ENCODE results near the gene TRMT13. TPM values are rescaled to one million over a fixed set of nuclear protein-coding genes. Genes with fewer than 3 reads are reported as not detected.

Gene TRMT13
- total RNA-seq, 1 donor from 2014 or later: 28.8 TPM

- H3K27me3 Mint-ChIP-seq (ENCODE audit: insufficient read depth, low read depth): peaks cover 3% of the 10 kb centered on the region
- no peak overlapping the region for H3K4me3 Mint-ChIP-seq
- Histone ChIP-seq H3K4me3 (no peak overlapping the region), H3K79me2 (ENCODE audit: low read depth) (no peaks in the 10 kb centered on the region), H3K4me2 (no peak overlapping the region), H2AFZ (replicated peaks) (no peak overlapping the region), H3K9ac (no peak overlapping the region), H3F3A (ENCODE audit: low read depth) (no peaks in the 10 kb centered on the region), H3K36me3 (peaks cover 22% of the 10 kb centered on the region), H3K9me3 (ENCODE audit: low read depth) (no peaks in the 10 kb centered on the region), H4K20me1 (ENCODE audit: low read depth) (no peaks in the 10 kb centered on the region), H3K4me1 (no peaks in the 10 kb centered on the region), H3K27ac (no peak overlapping the region), H3K27me3 (no peaks in the 10 kb centered on the region)
- peaks cover 17% of the 10 kb centered on the region for H3K36me3 Mint-ChIP-seq
- TF ChIP-seq EZH2phosphoT487 (IDR thresholded peaks at IDR 0.05): no peak
- TF ChIP-seq, protein P1, sequence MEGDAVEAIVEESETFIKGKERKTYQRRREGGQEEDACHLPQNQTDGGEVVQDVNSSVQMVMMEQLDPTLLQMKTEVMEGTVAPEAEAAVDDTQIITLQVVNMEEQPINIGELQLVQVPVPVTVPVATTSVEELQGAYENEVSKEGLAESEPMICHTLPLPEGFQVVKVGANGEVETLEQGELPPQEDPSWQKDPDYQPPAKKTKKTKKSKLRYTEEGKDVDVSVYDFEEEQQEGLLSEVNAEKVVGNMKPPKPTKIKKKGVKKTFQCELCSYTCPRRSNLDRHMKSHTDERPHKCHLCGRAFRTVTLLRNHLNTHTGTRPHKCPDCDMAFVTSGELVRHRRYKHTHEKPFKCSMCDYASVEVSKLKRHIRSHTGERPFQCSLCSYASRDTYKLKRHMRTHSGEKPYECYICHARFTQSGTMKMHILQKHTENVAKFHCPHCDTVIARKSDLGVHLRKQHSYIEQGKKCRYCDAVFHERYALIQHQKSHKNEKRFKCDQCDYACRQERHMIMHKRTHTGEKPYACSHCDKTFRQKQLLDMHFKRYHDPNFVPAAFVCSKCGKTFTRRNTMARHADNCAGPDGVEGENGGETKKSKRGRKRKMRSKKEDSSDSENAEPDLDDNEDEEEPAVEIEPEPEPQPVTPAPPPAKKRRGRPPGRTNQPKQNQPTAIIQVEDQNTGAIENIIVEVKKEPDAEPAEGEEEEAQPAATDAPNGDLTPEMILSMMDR (IDR thresholded peaks at IDR 0.05): no peak
- no peak for TF ChIP-seq EZH2 (IDR thresholded peaks at IDR 0.05)
- DNase-seq (ENCODE audit: low spot score): no peak
- no peaks in the 10 kb centered on the region for H3K4me1 Mint-ChIP-seq
- no peaks in the 10 kb centered on the region for H3K9me3 Mint-ChIP-seq
- H3K27ac Mint-ChIP-seq: no peak overlapping the region
Observed at GRCh38 chr1:100109554-100110066, 23.4 kb upstream of the TRMT13 start.

GRCh38 chr1:100115524-100115923, 17.4 kb upstream of the TRMT13 start:
- peaks cover 23% of the 10 kb centered on the region for H3K36me3 Mint-ChIP-seq
- Histone ChIP-seq H3K36me3 (peaks cover 8% of the 10 kb centered on the region), H3F3A (ENCODE audit: low read depth) (no peaks in the 10 kb centered on the region), H3K79me2 (ENCODE audit: low read depth) (no peaks in the 10 kb centered on the region), H3K27ac (no peak overlapping the region), H4K20me1 (ENCODE audit: low read depth) (no peaks in the 10 kb centered on the region), H3K4me1 (no peaks in the 10 kb centered on the region), H3K4me2 (no peak overlapping the region), H3K9me3 (ENCODE audit: low read depth) (no peaks in the 10 kb centered on the region), H2AFZ (replicated peaks) (no peak overlapping the region), H3K27me3 (no peaks in the 10 kb centered on the region), H3K4me3 (no peak overlapping the region), H3K9ac (no peak overlapping the region)
- TF ChIP-seq EZH2 (IDR thresholded peaks at IDR 0.05): no peak
- TF ChIP-seq EZH2phosphoT487 (IDR thresholded peaks at IDR 0.05): no peak
- TF ChIP-seq, protein P1 (IDR thresholded peaks at IDR 0.05): no peak
- no peaks in the 10 kb centered on the region for H3K9me3 Mint-ChIP-seq
- DNase-seq (ENCODE audit: low spot score): no peak
- no peaks in the 10 kb centered on the region for H3K27me3 Mint-ChIP-seq (ENCODE audit: insufficient read depth, low read depth)
- H3K27ac Mint-ChIP-seq: no peak overlapping the region
- H3K4me3 Mint-ChIP-seq: no peak overlapping the region
- H3K4me1 Mint-ChIP-seq: no peaks in the 10 kb centered on the region

DNA sequence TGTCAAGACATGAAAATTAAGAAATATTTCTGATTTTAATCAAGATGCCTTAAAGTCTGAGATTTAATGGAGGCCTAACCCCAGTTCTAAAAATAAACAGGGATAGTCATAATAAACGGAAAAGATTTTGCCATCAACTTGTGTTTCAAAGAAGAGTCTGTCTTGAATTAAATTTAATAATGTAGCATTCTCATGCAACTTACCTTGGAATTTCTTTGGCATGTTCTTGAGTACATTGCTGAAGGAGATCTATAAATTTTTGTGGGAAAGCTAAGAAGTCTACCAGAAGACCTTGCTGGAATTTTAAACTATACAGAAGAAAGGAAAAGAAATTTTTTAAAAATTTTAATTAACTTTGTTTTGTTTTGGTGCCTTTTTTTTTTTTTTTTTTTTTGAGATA, 10.8 kb upstream of the TRMT13 start:
- Histone ChIP-seq H3F3A (ENCODE audit: low read depth) (no peaks in the 10 kb centered on the region), H4K20me1 (ENCODE audit: low read depth) (no peaks in the 10 kb centered on the region), H3K9me3 (ENCODE audit: low read depth) (no peaks in the 10 kb centered on the region), H3K27me3 (no peaks in the 10 kb centered on the region), H2AFZ (replicated peaks) (no peak overlapping the region), H3K4me1 (no peaks in the 10 kb centered on the region), H3K79me2 (ENCODE audit: low read depth) (peaks cover 23% of the 10 kb centered on the region), H3K27ac (no peak overlapping the region), H3K4me2 (no peak overlapping the region), H3K36me3 (peaks cover 7% of the 10 kb centered on the region), H3K9ac (no peak overlapping the region), H3K4me3 (no peak overlapping the region)
- TF ChIP-seq, protein P1 (IDR thresholded peaks at IDR 0.05): no peak
- TF ChIP-seq EZH2phosphoT487 (IDR thresholded peaks at IDR 0.05): no peak
- TF ChIP-seq EZH2 (IDR thresholded peaks at IDR 0.05): no peak
- peaks cover 12% of the 10 kb centered on the region for H3K36me3 Mint-ChIP-seq
- H3K27me3 Mint-ChIP-seq (ENCODE audit: insufficient read depth, low read depth): no peaks in the 10 kb centered on the region
- DNase-seq (ENCODE audit: low spot score): no peak
- H3K4me1 Mint-ChIP-seq: no peaks in the 10 kb centered on the region
- H3K27ac Mint-ChIP-seq: no peak overlapping the region
- no peaks in the 10 kb centered on the region for H3K9me3 Mint-ChIP-seq
- H3K4me3 Mint-ChIP-seq: no peak overlapping the region
